ENCODE data around the gene AGXT.
"Not testable (repeated sequence)": the region's sequence is repeated elsewhere in the genome, so short reads cannot be mapped to it uniquely, and the experiment has no call there.

AGXT gene

DNA sequence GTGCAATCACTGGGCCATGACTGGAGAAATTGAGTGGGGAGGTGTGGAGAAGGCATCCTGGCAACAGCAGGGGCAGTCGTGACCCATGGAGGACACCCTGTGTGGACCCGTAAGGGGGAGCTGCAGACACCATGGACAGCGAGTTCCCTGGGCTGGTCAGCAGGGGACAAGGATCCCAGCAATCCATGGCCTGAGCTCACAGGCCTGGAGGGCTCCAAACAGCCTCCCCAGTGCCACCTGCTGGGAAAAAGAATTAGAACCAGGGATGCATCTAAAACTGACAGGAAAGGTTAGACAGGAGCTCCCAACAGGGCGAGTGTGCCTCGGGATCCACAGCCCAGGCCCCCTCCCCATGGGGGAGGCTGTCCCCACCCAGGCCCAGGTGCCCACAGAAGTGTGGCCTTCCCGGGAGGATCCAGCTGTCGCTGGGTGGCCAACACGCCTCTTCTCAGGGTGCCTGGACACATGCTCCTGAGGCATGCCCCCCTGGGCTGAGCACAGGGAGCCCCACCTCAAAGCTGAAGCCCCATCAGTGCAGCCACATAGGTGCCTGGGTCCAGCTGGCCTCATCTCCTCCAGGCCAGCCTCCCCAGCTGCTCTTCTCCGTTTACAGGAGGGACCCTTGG, 28.1 kb upstream of the AGXT start:
- no peak for DNase-seq

DNA sequence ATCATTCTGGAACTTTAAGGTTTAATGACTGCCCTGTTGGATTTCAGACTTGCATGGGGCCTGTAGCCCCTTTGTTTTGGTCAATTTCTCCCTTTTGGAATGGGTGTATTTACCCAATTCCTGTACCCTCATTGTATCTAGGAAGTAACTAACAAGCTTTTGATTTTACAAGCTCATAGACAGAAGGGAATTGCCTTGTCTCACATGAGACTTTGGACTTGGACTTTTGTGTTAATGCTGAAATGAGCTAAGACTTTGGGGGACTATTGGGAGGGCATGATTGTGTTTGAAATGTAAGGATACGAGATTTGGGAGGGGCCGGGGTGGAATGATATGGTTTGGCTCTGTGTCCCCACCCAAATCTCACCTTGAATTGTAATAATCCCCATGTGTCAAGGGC, 22.3 kb upstream of the AGXT start:
- not testable (repeated sequence) for DNase-seq

DNA sequence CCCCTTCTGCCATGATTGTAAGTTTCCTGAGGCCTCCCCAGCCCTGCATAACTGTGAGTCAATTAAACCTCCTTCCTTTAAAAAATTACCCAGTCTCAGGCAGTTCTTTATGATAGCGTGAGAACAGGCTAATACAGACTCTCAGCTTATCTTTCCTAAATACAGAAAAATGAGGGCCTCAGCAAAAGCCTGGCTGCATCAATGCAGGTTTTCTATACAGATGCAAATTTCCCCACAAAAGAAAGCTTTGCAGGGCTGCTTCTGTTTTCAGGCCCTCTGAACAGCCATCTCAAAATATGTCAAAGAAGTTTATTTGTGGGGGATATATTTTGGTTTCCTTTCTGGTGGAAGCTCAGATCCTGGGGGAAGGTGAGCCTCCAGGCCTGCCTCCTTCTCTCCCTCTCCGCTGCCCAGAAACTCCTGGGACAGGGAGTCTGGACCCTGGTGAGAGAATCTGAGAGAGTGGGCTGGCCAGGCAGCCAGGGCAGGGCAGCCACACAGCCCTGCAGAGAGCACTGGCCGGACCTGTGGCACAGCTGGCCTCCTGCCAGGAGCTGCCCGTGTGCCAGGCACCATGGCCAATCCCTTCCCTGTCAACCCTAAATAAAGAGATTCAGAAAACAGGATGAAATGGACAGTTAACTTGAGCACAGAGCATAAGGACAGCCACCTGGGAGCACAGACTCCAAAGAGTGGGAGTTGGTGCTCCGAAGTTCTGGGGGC, 21.6 kb upstream of the AGXT start:
- DNase-seq = no peak

DNA sequence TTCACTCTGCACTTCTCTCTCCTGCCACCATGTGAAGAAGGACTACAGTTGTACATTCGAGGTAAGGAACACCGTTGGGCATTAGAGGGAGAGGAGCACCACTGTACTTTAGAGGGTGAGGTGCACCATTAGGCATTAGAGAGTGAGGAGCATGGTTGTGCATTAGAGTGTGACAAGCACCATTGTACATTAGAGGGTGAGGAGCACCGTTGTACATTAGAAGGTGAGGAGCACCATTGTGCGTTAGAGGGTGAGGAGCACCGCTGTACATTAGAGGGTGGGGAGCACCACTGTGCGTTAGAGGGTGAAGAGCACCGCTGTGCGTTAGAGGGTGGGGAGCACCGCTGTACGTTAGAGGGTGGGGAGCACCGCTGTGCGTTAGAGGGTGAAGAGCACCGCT, 20.8 kb upstream of the AGXT start:
- DNase-seq = no peak

DNA sequence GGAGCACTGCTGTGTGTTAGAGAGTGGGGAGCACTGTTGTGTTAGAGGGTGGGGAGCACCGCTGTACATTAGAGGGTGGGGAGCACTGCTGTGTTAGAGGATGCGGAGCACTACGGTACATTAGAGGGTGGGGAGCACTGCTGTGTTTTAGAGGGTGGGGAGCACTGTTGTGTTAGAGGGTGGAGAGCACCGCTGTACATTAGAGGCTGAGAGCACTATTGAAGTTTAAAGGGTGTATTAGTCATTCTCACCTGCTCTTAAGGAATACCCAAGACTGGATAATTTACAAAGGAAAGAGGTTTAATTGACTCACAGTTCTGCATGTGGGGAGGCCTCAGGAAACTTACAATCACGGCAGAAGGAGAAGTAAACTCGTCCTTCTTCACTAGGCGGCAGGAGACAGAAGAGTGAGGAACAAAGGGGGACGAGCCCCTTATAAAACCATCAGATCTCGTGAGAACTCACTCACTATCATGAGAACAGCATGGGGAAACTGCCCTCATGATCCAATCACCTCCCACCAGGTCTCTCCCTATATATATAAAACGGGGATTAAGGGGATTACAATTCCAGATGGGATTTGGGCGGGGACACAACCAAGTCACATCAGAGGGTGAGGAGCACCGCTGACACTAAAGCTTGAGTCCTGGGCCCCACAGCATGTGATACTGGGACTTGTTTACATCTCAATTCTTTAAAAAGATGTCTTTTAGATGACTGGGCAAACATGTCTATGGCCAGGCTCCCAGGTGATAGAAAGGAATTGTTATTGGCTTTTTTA, 19.5 kb upstream of the AGXT start:
- no peak for DNase-seq

DNA sequence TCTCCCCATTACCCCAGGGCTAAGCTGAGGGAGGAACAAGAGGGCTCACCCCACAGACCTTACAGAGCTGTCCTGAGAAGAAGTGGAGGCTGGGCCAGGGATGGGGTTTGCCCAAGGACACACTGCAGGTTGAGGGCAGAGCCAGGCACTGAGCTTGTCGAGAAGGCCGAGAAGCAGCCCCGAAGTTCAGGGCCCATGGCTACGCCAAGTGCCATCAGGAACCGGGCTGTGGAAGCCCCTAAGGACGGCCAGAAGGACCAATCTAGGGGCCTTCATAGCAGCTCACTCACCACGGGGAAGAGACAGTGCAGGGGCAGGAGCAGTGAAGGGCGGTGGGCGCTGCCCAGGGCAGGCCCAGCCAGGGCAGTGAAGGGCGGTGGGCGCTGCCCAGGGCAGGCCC, 18.6 kb upstream of the AGXT start:
- DNase-seq = no peak

DNA sequence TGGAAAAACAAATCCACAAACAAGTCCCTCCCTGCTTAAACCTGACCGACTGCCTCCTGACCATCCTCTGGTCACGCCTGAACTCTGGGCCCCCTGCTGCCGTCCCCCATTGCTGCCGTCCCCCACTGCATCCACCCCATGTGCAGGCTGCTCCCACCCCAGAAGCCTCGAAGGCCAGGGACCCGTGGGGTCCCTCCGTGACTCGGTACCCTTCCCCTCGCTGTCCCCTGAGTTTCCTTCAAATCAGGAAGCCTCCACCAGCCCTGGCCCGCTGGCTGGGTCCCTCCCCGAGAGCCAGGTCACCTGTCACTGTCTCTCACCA, 17.9 kb upstream of the AGXT start:
- no peak for DNase-seq

DNA sequence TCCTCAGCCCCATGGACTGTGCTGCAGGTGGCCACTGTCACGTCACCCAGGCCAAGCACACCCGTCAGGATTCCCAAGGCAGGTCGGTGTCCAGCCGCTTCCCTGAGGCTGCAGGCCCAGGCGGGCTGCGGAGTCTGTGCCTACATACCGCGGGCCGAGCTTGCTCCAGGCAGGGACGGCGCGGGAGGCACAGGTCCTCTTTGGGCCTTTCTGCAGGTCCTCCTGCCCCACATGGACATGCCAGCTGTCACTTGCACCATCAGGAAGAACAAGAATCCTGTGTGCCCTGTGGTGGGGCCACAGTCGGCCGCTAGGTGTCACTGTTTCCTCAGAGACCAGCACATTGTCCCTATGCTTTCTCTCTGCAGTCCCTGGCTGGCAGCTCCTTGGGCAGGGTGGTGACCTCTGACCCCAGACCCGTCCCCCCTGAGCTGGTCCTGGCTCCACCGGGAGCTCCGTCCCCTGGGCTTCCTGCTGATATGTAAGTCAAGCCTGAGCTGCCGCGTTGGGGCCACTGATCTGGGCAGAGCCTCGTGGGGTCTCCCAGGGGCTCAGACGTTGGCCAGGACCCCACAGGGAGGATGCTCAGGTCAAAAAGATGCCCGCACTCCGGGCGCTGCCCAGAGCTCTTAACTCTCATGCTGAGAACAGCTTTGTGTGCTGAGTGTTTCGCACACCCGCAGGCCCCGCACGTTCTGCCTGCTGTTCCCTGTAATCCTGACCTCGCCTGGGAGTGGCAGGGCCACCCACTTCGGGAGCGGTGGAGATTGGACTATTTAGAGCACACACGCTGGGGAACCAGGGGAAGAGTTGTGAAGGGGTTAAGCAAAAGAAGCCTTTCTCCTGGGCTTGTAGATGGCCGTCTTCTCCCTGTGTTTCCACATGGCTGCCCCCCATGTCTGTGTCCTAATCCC, 17.3 kb upstream of the AGXT start:
- DNase-seq = peak; percentile 5

DNA sequence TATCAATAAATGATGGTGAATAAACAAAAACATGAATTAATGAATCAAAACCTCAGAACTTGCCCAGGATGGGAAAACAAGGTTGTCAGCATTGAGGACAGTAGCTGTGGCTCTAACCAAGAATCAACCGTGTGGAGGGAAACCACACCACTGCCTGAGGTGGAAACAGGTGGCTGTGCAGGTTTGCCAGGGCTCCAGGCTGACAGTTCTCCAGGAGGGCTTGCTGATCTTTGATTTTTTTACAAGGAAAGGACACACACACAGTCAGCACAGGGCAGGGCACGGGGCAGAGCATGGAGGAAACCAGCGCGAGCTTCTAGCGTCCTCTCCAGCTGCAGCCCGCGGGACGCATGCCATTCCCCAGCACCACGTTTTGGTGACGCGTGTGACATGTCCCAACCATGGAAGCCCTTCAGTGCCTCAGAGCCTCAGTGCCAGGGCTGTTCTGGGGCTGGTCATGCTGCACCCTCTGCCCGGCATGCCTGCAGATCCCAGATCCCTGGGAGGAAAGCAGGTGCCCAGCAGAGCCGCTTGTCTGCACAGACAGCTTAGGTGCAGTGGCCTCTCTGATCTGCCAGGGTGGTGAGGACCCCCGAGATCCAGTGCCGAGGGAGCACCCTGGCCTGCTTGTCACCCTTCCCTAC, 15.8 kb upstream of the AGXT start:
- no peak for DNase-seq

DNA sequence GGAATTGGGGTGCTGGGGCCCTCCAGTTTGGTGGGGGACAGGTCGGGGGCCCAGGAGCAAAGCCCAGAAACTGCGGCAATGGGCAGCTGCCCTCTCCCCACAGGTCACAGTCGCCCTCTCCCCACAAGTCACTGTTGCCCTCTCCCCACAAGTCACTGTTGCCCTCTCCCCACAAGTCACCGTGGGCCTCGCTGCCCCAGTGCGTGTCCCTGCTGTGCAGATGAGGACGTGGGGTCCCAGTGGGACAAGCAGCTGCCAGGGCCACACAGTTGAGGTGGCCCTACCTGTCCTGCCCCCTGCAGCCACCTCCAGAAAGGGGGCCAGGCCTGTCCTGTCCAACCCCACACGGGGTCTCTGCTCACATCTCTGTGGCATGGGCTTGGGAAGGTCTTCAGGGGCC, 13.0 kb upstream of the AGXT start:
- DNase-seq = no peak

DNA sequence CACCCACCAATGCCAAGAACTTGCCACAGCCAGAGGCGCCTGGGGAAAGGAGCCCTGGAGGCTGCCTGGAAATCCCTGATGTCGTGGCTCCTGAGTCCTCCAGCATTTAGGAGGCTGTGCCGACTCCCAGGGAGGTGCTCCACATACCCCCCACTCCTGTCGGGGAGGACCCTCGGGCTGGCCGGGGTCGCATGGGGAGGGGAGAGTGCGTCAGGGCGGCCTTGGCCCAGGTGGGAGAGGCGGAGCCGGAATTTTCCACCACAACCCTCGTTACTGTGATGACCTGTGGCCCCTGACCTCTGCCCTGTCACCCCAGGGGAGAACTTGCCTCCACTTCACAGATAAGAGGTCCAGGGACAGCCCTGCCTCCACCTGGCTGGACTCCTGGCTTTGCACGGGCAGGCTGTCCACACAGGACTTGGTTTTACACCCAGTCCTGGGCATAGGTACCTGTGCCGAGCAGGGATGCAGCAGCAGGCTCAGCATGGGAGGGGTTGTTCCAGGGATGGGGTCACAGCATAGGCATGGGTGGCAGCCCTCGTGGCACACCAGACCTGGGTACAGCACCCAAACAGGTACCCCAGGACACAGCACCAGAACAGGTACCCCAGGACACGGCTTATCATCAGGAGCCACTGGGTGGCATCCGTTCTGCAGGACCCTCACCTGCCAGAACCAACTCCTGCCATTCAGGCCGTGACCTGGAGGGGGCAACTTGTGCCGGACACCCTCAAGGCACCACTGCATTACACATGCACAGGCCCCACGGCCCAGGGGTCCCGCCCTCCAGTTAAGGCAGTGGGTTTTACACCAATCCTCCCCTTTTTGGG, 12.3 kb upstream of the AGXT start:
- DNase-seq = no peak

DNA sequence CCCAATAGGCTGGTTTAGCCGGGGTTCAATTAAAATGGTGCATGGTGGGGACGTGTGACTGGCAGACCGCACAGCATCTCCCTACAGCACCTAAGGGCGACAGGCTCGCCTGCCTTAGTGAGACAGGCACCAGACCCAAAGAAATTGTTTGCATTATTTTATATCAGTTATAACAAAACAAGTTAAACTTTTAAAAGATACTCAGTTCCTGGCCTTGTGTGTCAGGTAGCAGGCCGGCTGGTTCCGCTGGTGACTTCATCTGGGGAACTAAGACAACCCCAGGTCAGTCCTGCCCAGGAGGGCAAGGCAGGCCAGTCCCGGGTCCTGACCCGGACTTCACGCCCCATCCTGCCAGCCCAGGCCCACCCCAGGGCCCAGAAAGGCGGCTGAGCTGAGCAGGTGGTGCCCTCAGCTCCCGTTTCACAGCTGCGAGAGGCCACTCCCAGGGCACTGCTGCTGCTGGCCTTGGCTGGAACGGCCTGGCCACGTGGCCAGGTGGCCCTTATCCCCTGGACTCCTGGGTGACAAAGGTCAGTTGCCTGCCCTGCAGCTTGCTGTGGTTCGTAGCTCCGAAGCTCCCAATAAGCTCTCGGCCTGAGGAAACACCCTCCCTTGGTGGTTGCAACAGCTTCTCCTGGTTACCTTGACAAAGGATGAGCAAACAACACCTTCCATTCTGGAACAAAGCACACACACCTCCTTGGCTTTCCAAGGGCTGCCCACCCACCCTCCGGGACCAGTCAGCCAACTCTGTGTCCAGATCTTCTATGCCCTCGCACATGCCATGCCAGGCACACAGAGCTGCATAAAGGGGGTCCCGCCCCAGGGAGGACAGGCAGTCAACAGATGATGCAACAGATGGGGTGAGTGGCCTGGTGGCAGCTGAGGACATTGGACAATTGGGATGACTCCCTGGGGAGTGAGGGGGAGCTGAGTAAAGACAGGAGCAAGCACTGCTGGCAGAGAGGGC, 11.3 kb upstream of the AGXT start:
- no peak for DNase-seq

DNA sequence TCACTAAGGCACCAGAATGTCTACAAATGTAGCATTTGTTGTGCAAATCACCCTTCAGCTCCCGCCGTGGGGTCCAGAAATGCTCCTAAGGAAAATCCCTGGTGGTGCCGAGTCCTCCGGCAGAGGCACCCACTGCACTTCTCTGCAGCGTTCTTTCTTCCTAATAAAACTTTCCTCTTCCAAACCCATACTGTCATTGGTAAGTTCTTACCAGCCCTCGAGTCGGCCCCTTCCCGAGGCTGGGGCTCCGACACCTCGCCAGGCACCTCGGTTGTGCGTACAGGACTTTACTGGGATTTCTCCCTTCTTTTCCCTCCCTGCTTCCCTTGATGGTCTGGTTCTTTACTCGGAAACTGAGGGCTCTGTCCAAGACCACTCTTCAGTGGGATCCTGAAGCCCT, 10.3 kb upstream of the AGXT start:
- DNase-seq = no peak

DNA sequence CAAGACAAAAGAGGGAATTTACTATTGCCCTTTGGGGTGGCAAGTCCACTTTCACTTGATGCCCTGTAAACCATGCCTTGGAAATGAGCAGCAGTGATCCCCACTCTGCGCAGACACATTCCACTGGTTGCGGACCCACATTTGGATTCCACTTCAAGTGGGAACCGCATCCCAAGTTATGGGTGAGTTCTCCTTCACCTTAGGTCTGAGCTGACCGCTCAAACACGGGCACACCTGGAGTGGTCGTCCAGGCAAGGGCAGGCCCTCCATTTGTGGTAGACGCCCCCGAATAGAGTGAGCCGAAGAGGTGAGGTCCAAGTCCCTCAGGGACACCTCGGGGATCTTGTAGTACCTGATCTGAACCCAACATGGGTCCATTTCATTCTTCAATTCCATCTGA, 9.8 kb upstream of the AGXT start:
- DNase-seq = no peak

DNA sequence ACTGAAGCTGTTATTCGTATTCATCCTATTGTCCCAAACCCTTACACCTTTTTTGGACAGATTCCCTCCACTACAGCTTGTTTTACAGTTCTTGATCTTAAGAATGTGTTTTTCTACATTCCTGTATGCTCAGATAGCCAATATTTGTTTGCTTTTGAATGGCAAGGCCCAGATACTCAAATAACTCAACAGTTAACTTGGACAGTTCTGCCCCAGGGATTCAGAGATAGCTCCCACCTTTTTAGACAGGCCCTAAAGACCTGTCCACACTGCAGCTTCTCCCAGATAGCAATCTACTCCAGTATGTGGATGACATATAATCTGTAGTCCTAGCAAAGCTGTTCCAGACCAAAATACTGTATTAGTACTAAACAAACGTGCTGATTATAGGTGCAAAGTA, 7.1 kb upstream of the AGXT start:
- no peak for DNase-seq

DNA sequence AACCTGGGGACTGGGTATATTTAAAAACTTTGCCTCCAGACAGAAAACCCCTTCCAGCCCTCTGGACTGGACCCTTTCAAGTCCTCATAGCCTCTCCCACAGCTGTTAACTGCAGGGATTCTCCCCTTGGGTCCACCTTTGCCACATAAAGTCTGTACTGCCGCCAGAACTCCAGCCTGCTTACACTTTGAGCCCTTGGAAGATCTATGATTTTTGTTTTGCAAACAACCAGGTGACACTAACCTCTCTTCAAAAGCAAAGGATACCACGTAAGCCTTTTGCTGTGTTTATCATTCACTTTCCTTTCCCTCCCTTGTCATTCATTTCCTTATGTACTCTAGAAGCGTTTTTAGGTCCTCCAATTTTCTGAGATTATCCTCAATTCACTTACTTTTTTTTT, 4.1 kb upstream of the AGXT start:
- no peak for DNase-seq

DNA sequence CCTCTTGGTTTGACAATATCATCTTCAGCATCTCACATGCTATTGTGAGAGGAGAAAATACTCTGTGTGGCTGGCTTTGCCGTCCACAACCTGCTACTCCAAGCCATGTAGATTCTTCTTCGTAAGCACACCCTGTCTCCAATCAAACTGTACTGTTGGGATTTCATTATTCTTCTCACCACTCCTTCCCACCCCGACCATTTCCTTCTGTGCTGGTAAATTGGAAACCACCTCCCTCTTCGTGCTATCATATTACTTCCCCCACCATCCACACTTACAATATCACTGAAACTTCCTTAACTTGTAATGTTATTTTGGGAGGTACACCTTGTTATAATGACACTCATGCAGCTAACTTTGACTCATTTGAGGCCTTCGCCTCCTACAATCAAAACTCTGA, 3.2 kb upstream of the AGXT start:
- no peak for DNase-seq

DNA sequence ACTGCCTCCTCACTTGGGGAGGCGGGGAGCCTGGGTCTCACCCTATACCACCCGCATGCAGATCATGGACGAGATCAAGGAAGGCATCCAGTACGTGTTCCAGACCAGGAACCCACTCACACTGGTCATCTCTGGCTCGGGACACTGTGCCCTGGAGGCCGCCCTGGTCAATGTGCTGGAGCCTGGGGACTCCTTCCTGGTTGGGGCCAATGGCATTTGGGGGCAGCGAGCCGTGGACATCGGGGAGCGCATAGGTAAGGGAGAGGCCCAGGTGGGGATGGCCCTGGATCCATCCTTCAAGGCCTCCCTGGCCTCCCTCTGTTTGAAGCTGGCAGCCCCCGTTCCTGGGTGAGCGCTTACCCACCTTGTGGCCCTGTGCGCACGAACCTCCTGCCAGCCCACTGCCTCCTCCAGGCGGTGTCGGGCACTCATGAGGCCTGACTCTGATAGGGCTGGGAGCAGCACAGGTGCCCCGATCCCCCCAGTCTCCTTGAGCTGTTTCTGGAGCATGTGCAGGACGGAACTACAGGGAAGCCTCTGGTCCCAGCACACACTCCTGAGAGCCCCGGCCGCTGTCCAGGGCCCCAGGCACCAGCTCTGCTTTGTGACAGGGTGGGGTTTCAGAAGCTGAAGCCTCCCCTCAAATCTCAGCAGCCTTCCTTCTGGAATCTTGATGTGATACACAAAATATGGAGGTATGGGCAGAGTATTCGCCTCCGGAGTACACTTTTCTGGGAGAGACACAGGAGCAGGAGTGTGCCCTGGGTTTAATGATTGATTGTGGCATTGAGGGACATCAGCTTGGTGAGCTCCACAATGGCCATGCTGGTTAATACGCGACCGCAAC, 708 bp downstream of the AGXT start:
- DNase-seq = no peak
